T-helper 2 cell treated with Interferon-gamma antibody and Interleukin-4, amounts not matched to agents 5 μg/mL and 100 μg/mL, for 36 hours (primary cell): ENCODE results near the gene ZG16B.

ENCODE experiments used
- DNase-seq: peaks from one replicate; pipeline ENCODE4 v3.0.0; 2021; ENCODE audit warnings: low spot score
- H3K27ac Mint-ChIP-seq: one replicate; pipeline ENCODE4 v1.8.0; 2021; ENCODE audit warnings: mild to moderate bottlenecking, mixed read lengths
- H3K27me3 Mint-ChIP-seq: one replicate; pipeline ENCODE4 v1.8.0; 2021; ENCODE audit warnings: low read depth, mixed read lengths
- H3K36me3 Mint-ChIP-seq: one replicate; pipeline ENCODE4 v1.8.0; 2021; ENCODE audit warnings: low read depth, mixed read lengths
- H3K4me1 Mint-ChIP-seq: one replicate; pipeline ENCODE4 v1.8.0; 2021; ENCODE audit warnings: low read depth, mixed read lengths
- H3K4me3 Mint-ChIP-seq: one replicate; pipeline ENCODE4 v1.8.0; 2022; ENCODE audit warnings: mild to moderate bottlenecking, moderate library complexity, mixed read lengths
- H3K9me3 Mint-ChIP-seq: one replicate; pipeline ENCODE4 v1.8.0; 2021; ENCODE audit warnings: mixed read lengths

The ZG16B gene

GRCh38 chr16:2854700-2855309 lies 24.7 kb downstream of the ZG16B start:
- H3K36me3 Mint-ChIP-seq, result peaks cover 4% of the 10 kb centered on the region
- no peak overlapping the region for H3K27ac Mint-ChIP-seq
- peaks cover 3% of the 10 kb centered on the region for H3K4me1 Mint-ChIP-seq
- no peak overlapping the region for H3K4me3 Mint-ChIP-seq
- no peak for DNase-seq
- H3K27me3 Mint-ChIP-seq, result peaks cover 8% of the 10 kb centered on the region
- H3K9me3 Mint-ChIP-seq, result peaks cover 10% of the 10 kb centered on the region

GRCh38 chr16:2855536-2855935 lies 25.4 kb downstream of the ZG16B start:
- H3K4me1 Mint-ChIP-seq, result peaks cover 3% of the 10 kb centered on the region
- H3K36me3 Mint-ChIP-seq, result peaks cover 4% of the 10 kb centered on the region
- no peak for DNase-seq
- H3K27me3 Mint-ChIP-seq, result peaks cover 8% of the 10 kb centered on the region
- H3K4me3 Mint-ChIP-seq, result no peak overlapping the region
- no peak overlapping the region for H3K27ac Mint-ChIP-seq
- peaks cover 10% of the 10 kb centered on the region for H3K9me3 Mint-ChIP-seq

GRCh38 chr16:2856061-2856670 lies 26.1 kb downstream of the ZG16B start:
- DNase-seq, result no peak
- H3K27me3 Mint-ChIP-seq, result peaks cover 8% of the 10 kb centered on the region
- H3K4me1 Mint-ChIP-seq, result peaks cover 3% of the 10 kb centered on the region
- peaks cover 11% of the 10 kb centered on the region for H3K9me3 Mint-ChIP-seq
- peaks cover 4% of the 10 kb centered on the region for H3K36me3 Mint-ChIP-seq
- no peak overlapping the region for H3K4me3 Mint-ChIP-seq
- no peak overlapping the region for H3K27ac Mint-ChIP-seq

GRCh38 chr16:2856686-2857450 lies 26.8 kb downstream of the ZG16B start:
- Mint-ChIP-seq H3K27ac (no peak overlapping the region), H3K9me3 (peaks cover 14% of the 10 kb centered on the region), H3K4me3 (no peak overlapping the region), H3K27me3 (peaks cover 8% of the 10 kb centered on the region), H3K4me1 (peaks cover 3% of the 10 kb centered on the region), H3K36me3 (peaks cover 4% of the 10 kb centered on the region)
- DNase-seq, result no peak

GRCh38 chr16:2857451-2858244 lies 27.5 kb downstream of the ZG16B start, which contains the start of gene PRSS22:
TSS of gene PRSS22 (minus strand) at chr16:2858170. CDS start at chr16:2858104, 66 bp downstream.
- peaks cover 8% of the 10 kb centered on the region for H3K27me3 Mint-ChIP-seq
- peaks cover 4% of the 10 kb centered on the region for H3K36me3 Mint-ChIP-seq
- H3K4me3 Mint-ChIP-seq, result peak within 1 kb of the TSS; percentile 70
- peaks cover 3% of the 10 kb centered on the region for H3K4me1 Mint-ChIP-seq
- DNase-seq, result no peak
- H3K9me3 Mint-ChIP-seq, result peaks cover 14% of the 10 kb centered on the region
- no peak within 1 kb of the TSS for H3K27ac Mint-ChIP-seq

- Mint-ChIP-seq H3K36me3 (peaks cover 4% of the 10 kb centered on the region), H3K9me3 (peaks cover 14% of the 10 kb centered on the region), H3K27ac (no peak overlapping the region), H3K4me3 (no peak overlapping the region), H3K4me1 (peaks cover 3% of the 10 kb centered on the region), H3K27me3 (peaks cover 8% of the 10 kb centered on the region)
- no peak for DNase-seq
Measured at GRCh38 chr16:2858245-2859025, 28.3 kb downstream of the ZG16B start.

GRCh38 chr16:2859686-2860265 lies 29.7 kb downstream of the ZG16B start:
- Mint-ChIP-seq H3K4me3 (no peak overlapping the region), H3K27ac (no peak overlapping the region), H3K9me3 (peaks cover 5% of the 10 kb centered on the region), H3K4me1 (peaks cover 4% of the 10 kb centered on the region), H3K36me3 (no peaks in the 10 kb centered on the region), H3K27me3 (peaks cover 8% of the 10 kb centered on the region)
- no peak for DNase-seq

- Mint-ChIP-seq H3K27me3 (peaks cover 13% of the 10 kb centered on the region), H3K36me3 (no peaks in the 10 kb centered on the region), H3K4me1 (peaks cover 4% of the 10 kb centered on the region), H3K9me3 (peaks cover 5% of the 10 kb centered on the region), H3K27ac (no peak overlapping the region), H3K4me3 (no peak overlapping the region)
- DNase-seq, result no peak
Measured at GRCh38 chr16:2860826-2861567, 30.9 kb downstream of the ZG16B start.

GRCh38 chr16:2865651-2866050 lies 35.5 kb downstream of the ZG16B start:
- H3K27ac Mint-ChIP-seq, result no peak overlapping the region
- peaks cover 10% of the 10 kb centered on the region for H3K4me1 Mint-ChIP-seq
- no peak overlapping the region for H3K4me3 Mint-ChIP-seq
- H3K36me3 Mint-ChIP-seq, result no peaks in the 10 kb centered on the region
- peaks cover 11% of the 10 kb centered on the region for H3K27me3 Mint-ChIP-seq
- peaks cover 5% of the 10 kb centered on the region for H3K9me3 Mint-ChIP-seq
- DNase-seq, result no peak

GRCh38 chr16:2866431-2866830 lies 36.3 kb downstream of the ZG16B start:
- no peak for DNase-seq
- Mint-ChIP-seq H3K36me3 (no peaks in the 10 kb centered on the region), H3K27ac (no peak overlapping the region), H3K27me3 (peaks cover 11% of the 10 kb centered on the region), H3K9me3 (peaks cover 1% of the 10 kb centered on the region), H3K4me3 (peak overlapping the region; percentile 47), H3K4me1 (peaks cover 10% of the 10 kb centered on the region)

GRCh38 chr16:2867661-2867986 lies 37.5 kb downstream of the ZG16B start:
- H3K4me3 Mint-ChIP-seq, result peak overlapping the region; percentile 89

GRCh38 chr16:2867987-2868789 lies 38.1 kb downstream of the ZG16B start:
- H3K27ac Mint-ChIP-seq, result peak overlapping the region; percentile 84

More at GRCh38 chr16:2867661-2867986, 37.5 kb downstream of the ZG16B start:
- no peaks in the 10 kb centered on the region for H3K9me3 Mint-ChIP-seq
- H3K27ac Mint-ChIP-seq, result peak overlapping the region; percentile 84
- H3K27me3 Mint-ChIP-seq, result peaks cover 11% of the 10 kb centered on the region
- peaks cover 10% of the 10 kb centered on the region for H3K4me1 Mint-ChIP-seq
- H3K36me3 Mint-ChIP-seq, result no peaks in the 10 kb centered on the region
- no peak for DNase-seq

More at GRCh38 chr16:2867987-2868789, 38.1 kb downstream of the ZG16B start:
- Mint-ChIP-seq H3K9me3 (no peaks in the 10 kb centered on the region), H3K27me3 (peaks cover 11% of the 10 kb centered on the region), H3K4me1 (peaks cover 10% of the 10 kb centered on the region), H3K4me3 (peak overlapping the region; percentile 89), H3K36me3 (no peaks in the 10 kb centered on the region)
- DNase-seq, result peak; percentile 95
